ENCODE results near the gene SPTBN4. TPM values are rescaled to one million over a fixed set of nuclear protein-coding genes. Genes with fewer than 3 reads are reported as not detected.
"Not testable (repeated sequence)": the region's sequence is repeated elsewhere in the genome, so short reads cannot be mapped to it uniquely, and the experiment has no call there.

The SPTBN4 gene
- total and polyA plus RNA-seq, 10 of the 15 experiments (the other 5 are each of a cell fraction or from before 2014, with no cell fraction given), result 0.04 to 1.1 (median 0.34) TPM; not detected in 1

DNA sequence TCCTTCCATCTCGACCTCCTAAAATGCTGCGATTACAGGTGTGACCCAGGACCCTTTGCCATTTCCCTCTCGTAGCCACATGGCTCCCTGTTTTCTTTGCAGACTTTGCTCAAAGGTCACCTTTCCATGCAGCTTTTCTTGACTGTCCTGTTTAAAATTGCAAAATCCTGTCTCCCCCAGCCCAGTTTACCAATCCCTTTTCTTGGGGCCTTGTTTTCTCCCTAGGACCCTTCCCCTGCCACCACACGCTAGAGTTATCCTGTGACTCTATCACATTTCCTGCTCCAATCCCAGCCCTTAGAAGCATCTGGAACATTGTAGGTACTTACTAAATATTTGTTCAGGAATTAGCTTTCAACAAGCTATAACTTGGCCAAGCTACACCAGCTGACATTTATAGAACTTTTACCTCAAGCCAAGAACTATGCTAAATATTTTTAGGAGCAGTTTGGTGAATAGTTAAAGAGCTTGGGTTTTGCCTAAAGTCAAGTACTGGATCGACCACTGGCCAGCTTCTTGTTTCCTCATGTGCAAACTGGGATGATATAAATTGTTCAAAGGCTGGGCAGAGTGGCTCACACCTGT lies 13.6 kb upstream of the SPTBN4 start:
- H3K36me3 ChIP-seq (ENCODE audit: control insufficient read depth in 2 of 2, insufficient read depth in 2 of 2, low read length in 1 of 2), result no peaks in the 10 kb centered on the region
- no peaks in the 10 kb centered on the region for H3K4me1 ChIP-seq (ENCODE audit: control insufficient read depth, insufficient read depth, low read length)
- ChIA-PET SMC1A (ENCODE audit: uncharacterized antibody, unreplicated experiment) (interaction anchor here (1.0 to 1.7 kb wide), 3 partner anchors 9 to 19 kb away, joined by 3 to 14 read pairs (median 4); partner anchors contain the start of gene SERTAD3), RAD21 (ENCODE audit: unreplicated experiment) (interaction anchor here (0.5 to 1.2 kb wide), 4 partner anchors 10 to 147 kb away, joined by 3 to 4 read pairs (median 3); partner anchors contain the start of gene BLVRB), CTCF (interaction anchor here (0.7 to 5.2 kb wide), 3 partner anchors 12 to 32 kb away, joined by 3 to 33 read pairs (median 3); partner anchors contain the start of genes BLVRB and SERTAD1), POLR2A (interaction anchor here (0.5 to 1.7 kb wide), 2 partner anchors 9 to 10 kb away, joined by 4 to 5 read pairs; no protein-coding TSS in a partner anchor)
- H3K27ac ChIP-seq (ENCODE audit: control insufficient read depth, insufficient read depth), result no peak overlapping the region
- FAIRE-seq (no peak), ATAC-seq (no peak), DNase-seq (ENCODE audit: low read depth, low spot score) (no peak)
- H3K4me3 ChIP-seq, result no peak overlapping the region
- H3K27me3 ChIP-seq (replicated peaks in 1 of 2; ENCODE audit: control insufficient read depth in 2 of 2, insufficient read depth in 2 of 2, low read length in 1 of 2), result no peaks in the 10 kb centered on the region
- no TSS peak for BruUV-seq (replicated peaks)
- H4K20me1 ChIP-seq (ENCODE audit: control insufficient read depth, insufficient read depth), result no peaks in the 10 kb centered on the region
- in situ Hi-C loops (cut with MboI) (no loop called here), intact Hi-C loops (cut with micrococcal nuclease; ENCODE audit: unreplicated experiment) (no loop called here)
- H3K9ac ChIP-seq (ENCODE audit: control insufficient read depth, insufficient read depth, low read length), result no peak overlapping the region
- H2AFZ ChIP-seq (ENCODE audit: control insufficient read depth, low read depth, low read length), result no peak overlapping the region
- H3K79me2 ChIP-seq (ENCODE audit: control insufficient read depth, insufficient read depth, low read length), result no peaks in the 10 kb centered on the region
- no peak for TF ChIP-seq ZBTB33 (IDR thresholded peaks at IDR 0.05)
- no peak for TF ChIP-seq WRNIP1 (IDR thresholded peaks at IDR 0.05; ENCODE audit: borderline replicate concordance, low read depth, low read length)
- TF ChIP-seq STAT3 (IDR thresholded peaks at IDR 0.05; ENCODE audit: low read depth, low read length), result no peak
- TF ChIP-seq ASH2L (IDR thresholded peaks at IDR 0.05; ENCODE audit: borderline replicate concordance, low read depth), result no peak
- no peak for TF ChIP-seq SPI1 (IDR thresholded peaks at IDR 0.05; ENCODE audit: borderline replicate concordance, insufficient read depth, low read depth, low read length)
- no peak for TF ChIP-seq TAF1 (IDR thresholded peaks at IDR 0.05; ENCODE audit: borderline replicate concordance, low read depth, low read length)
- no peak for TF ChIP-seq SIN3A (IDR thresholded peaks at IDR 0.05; ENCODE audit: low read depth, low read length)
- no peak for TF ChIP-seq NR2C1 (IDR thresholded peaks at IDR 0.05)
- TF ChIP-seq JUND (IDR thresholded peaks at IDR 0.05; ENCODE audit: low read depth, low read length), result no peak
- 69% methylated on average over 5 of the region's 5 CpGs for WGBS (ENCODE audit: insufficient coverage, insufficient replicate concordance, low lambda C conversion rate, missing lambda C conversion rate)
- no peaks in the 10 kb centered on the region for H3K9me3 ChIP-seq (replicated peaks; ENCODE audit: control insufficient read depth, insufficient read depth, low read length)
- H3K4me2 ChIP-seq (ENCODE audit: control insufficient read depth, insufficient read depth), result no peak overlapping the region

- H3K9ac ChIP-seq (ENCODE audit: control insufficient read depth, insufficient read depth, low read length); H4K20me1 ChIP-seq (ENCODE audit: control insufficient read depth, insufficient read depth); in situ Hi-C loops (cut with MboI); H3K27ac ChIP-seq (ENCODE audit: control insufficient read depth, insufficient read depth); H3K9me3 ChIP-seq (replicated peaks; ENCODE audit: control insufficient read depth, insufficient read depth, low read length); H2AFZ ChIP-seq (ENCODE audit: control insufficient read depth, low read depth, low read length); H3K36me3 ChIP-seq (ENCODE audit: control insufficient read depth in 2 of 2, insufficient read depth in 2 of 2, low read length in 1 of 2); BruUV-seq (replicated peaks); FAIRE-seq; ATAC-seq; H3K4me1 ChIP-seq (ENCODE audit: control insufficient read depth, insufficient read depth, low read length); H3K4me2 ChIP-seq (ENCODE audit: control insufficient read depth, insufficient read depth); DNase-seq (ENCODE audit: low read depth, low spot score); H3K4me3 ChIP-seq; H3K79me2 ChIP-seq (ENCODE audit: control insufficient read depth, insufficient read depth, low read length); H3K27me3 ChIP-seq (replicated peaks in 1 of 2; ENCODE audit: control insufficient read depth in 2 of 2, insufficient read depth in 2 of 2, low read length in 1 of 2); intact Hi-C loops (cut with micrococcal nuclease; ENCODE audit: unreplicated experiment): not testable (repeated sequence)
- WGBS (ENCODE audit: insufficient coverage, insufficient replicate concordance, low lambda C conversion rate, missing lambda C conversion rate), result 89% methylated on average over 6 of the region's 6 CpGs
- ChIA-PET POLR2A (interaction anchor here (0.5 to 1.7 kb wide), 2 partner anchors 9 to 11 kb away, joined by 4 to 5 read pairs; no protein-coding TSS in a partner anchor), SMC1A (ENCODE audit: uncharacterized antibody, unreplicated experiment) (interaction anchor here (1.0 to 1.7 kb wide), 3 partner anchors 9 to 19 kb away, joined by 3 to 14 read pairs (median 4); partner anchors contain the start of gene SERTAD3), CTCF (interaction anchor here (0.6 to 5.2 kb wide), 4 partner anchors 11 to 181 kb away, joined by 3 to 33 read pairs (median 3); partner anchors contain the start of genes BLVRB and SERTAD1), RAD21 (ENCODE audit: unreplicated experiment) (interaction anchor here (1.0 to 1.2 kb wide), 2 partner anchors 10 to 12 kb away, joined by 3 to 4 read pairs; partner anchors contain the start of gene BLVRB)
Observed at GRCh38 chr19:40453943-40454342, 12.9 kb upstream of the SPTBN4 start.
